Endothelial cell of umbilical vein (primary cell): ENCODE data around the gene DACT2.

Source experiments
- EZH2 ChIP-seq: IDR thresholded peaks from 2 replicates; pipeline ENCODE4 v1.6.1; 2012; ENCODE audit warnings: borderline replicate concordance, low read depth, mild to moderate bottlenecking, moderate library complexity, low read length, inconsistent platforms; ENCODE audit not compliant: severe bottlenecking
- FOS ChIP-seq: IDR thresholded peaks from 2 replicates; pipeline ENCODE4 v1.6.1; 2011; ENCODE audit warnings: mild to moderate bottlenecking, low read length, moderate library complexity, borderline replicate concordance; ENCODE audit not compliant: insufficient read depth
- GATA2 ChIP-seq: IDR thresholded peaks from 2 replicates; pipeline ENCODE4 v1.7.0; 2011; ENCODE audit warnings: low read depth, mild to moderate bottlenecking, moderate library complexity, mixed read lengths, low read length; ENCODE audit not compliant: insufficient read length, insufficient read depth
- MYC ChIP-seq: IDR thresholded peaks from one replicate; pipeline ENCODE4 v1.6.1; 2011; ENCODE audit warnings: mild to moderate bottlenecking, low read depth, low read length
- POLR2A ChIP-seq: IDR thresholded peaks from 2 replicates; pipeline ENCODE4 v1.6.1; 2012; ENCODE audit warnings: low read depth, mild to moderate bottlenecking, control low read depth, low read length
- POLR2AphosphoS5 ChIP-seq: IDR thresholded peaks from 2 replicates; pipeline ENCODE4 v1.6.1; 2012; ENCODE audit warnings: low read depth, mild to moderate bottlenecking, control low read depth, low read length, moderate library complexity; ENCODE audit not compliant: insufficient read depth
- TF ChIP-seq, protein P1 (sequence below), 2 donors: IDR thresholded peaks; 1 replicate in 1 of 2; 2 replicates in 1 of 2; pipeline ENCODE4 v1.5.1; 2011; ENCODE audit warnings: low read length in 2 of 2, mild to moderate bottlenecking in 2 of 2, moderate library complexity in 2 of 2, control low read depth in 1 of 2, inconsistent platforms in 1 of 2, low read depth in 1 of 2; ENCODE audit not compliant: insufficient read depth in 1 of 2; ENCODE audit errors: extremely low read depth in 1 of 2
- TF ChIP-seq, protein P2 (sequence below): IDR thresholded peaks from 2 replicates; pipeline ENCODE4 v1.6.1; 2011; ENCODE audit not compliant: insufficient read depth, insufficient read length

DNA sequence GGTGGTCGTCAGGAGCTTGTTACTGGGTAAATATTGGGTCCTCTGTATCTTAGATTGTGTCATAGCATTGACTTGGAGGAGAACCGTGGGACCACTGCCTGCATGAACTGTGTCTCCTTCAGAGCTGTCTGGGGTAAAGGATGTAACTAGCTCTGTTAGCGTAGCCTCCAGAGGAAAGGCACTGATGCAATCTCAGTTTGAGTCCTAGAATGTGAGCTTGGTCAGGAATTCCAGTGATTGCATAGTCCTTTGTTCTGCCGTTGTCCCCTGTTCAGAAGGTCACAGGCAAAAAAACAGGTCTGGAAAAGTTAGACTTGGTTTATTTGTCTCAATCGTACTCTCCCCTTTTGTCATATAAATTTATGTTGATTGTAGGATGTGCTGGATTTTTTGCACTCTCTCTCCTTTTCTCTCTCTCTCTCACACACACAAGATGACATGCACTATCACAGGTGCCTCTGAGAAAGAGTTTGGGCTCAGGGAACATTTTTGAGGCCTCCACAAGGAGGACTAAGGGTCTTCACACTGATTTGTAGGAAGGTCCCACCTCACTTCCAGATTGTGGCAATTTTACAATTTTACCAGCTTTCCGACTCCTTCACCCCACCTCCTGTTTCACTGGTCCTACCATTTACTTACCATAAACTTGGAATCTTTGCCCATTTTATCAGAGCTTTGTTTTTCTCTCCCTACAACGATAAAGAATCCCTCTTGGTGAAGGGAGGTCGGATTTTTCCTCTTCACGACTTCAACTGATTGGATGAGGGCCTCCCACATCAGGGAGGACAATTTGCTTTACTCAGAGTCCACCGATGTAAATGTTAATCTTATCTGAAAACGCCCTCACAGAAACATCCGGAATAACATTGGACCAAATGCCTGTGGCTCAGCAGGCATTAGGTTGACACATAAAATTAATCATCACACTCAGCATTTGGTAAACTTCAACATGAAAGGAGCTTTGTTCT, 7.0 kb upstream of the DACT2 start:
- TF ChIP-seq, protein P1, sequence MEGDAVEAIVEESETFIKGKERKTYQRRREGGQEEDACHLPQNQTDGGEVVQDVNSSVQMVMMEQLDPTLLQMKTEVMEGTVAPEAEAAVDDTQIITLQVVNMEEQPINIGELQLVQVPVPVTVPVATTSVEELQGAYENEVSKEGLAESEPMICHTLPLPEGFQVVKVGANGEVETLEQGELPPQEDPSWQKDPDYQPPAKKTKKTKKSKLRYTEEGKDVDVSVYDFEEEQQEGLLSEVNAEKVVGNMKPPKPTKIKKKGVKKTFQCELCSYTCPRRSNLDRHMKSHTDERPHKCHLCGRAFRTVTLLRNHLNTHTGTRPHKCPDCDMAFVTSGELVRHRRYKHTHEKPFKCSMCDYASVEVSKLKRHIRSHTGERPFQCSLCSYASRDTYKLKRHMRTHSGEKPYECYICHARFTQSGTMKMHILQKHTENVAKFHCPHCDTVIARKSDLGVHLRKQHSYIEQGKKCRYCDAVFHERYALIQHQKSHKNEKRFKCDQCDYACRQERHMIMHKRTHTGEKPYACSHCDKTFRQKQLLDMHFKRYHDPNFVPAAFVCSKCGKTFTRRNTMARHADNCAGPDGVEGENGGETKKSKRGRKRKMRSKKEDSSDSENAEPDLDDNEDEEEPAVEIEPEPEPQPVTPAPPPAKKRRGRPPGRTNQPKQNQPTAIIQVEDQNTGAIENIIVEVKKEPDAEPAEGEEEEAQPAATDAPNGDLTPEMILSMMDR (IDR thresholded peaks at IDR 0.05; ENCODE audit: extremely low read depth in 1 of 2, insufficient read depth in 1 of 2, low read depth in 1 of 2, low read length in 2 of 2), result no peak
- TF ChIP-seq GATA2 (peak; percentile 31), POLR2A (no peak), EZH2 (no peak), POLR2AphosphoS5 (no peak), MYC (no peak), FOS (no peak)
- TF ChIP-seq, protein P2, sequence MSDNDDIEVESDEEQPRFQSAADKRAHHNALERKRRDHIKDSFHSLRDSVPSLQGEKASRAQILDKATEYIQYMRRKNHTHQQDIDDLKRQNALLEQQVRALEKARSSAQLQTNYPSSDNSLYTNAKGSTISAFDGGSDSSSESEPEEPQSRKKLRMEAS, result no peak
